NCI-H446 (cell line): ENCODE measurements around the gene ZNF679.
A peak's percentile ranks its signal among the peaks of the same experiment; 100 is the strongest.
"Not testable (repeated sequence)": the region's sequence is repeated elsewhere in the genome, so short reads cannot be mapped to it uniquely, and the experiment has no call there.

Experiments used
- DNase-seq, 2 experiments: peaks; one replicate each; lab custom pipeline; 2025; lab: John Stamatoyannopoulos, UW

Gene ZNF679

DNA sequence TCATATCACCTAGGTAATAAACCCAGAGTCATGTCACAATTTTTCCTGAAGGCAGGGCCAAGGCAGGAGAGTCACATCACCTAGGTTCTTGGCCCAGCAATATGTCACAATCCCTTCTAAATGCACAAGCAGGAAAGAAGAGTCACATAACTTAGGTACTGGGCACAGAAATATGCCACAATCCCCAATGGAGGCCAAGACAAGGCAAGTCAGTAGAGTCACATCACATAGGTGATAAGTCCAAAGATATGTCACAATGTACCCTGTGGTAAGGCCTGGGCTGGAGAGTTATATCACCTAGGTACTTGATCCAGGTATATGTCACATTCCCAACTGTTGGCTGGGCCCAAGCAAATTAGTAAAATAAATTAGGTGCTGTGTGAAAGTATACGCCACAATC, at the start of gene ZNF679:
Gene ZNF679 (plus strand): TSS at position 301 of the 400 bp plus-strand sequence. CDS start 20,644 bp downstream, outside the sequence.
- DNase-seq = not testable (repeated sequence)

DNA sequence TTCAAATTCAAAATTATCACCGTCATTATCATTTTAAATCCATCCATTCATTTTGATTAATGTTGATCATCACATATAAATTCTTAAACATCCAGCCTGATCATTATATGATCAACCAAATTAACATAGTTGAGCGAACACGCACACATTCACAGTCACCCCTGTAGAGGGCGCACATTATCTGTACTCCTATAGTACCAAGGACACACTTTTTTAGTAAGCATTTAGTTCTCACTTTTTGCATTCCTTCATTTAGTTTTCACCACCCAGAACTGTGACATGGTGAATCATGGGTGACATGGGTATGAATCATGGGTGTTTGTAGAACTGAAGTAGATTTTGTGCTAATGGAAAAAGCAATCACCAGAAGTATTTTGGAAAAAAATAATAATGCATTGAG, 47.3 kb upstream of the ZNF679 start:
- no peak for DNase-seq

DNA sequence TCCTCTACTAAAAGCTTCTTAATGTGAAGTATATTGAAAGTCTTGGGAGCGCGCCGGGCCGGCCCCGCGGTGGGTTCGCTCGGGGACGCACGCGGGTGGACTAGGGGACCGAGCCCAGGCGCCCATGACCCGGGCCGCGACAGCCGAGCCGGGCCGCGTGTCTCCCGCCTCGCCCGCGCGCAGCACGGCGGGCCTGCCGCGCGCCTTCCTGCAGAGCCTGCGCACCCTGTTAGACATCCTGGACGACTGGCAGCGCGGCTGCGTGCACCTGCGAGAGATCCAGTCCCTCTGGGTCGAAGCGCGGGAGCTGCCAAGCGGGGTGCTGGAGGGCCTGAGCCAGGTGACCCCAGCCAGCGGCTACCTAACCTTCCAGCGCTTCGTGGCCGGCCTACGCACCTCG, 46.7 kb upstream of the ZNF679 start:
- no peak for DNase-seq

DNA sequence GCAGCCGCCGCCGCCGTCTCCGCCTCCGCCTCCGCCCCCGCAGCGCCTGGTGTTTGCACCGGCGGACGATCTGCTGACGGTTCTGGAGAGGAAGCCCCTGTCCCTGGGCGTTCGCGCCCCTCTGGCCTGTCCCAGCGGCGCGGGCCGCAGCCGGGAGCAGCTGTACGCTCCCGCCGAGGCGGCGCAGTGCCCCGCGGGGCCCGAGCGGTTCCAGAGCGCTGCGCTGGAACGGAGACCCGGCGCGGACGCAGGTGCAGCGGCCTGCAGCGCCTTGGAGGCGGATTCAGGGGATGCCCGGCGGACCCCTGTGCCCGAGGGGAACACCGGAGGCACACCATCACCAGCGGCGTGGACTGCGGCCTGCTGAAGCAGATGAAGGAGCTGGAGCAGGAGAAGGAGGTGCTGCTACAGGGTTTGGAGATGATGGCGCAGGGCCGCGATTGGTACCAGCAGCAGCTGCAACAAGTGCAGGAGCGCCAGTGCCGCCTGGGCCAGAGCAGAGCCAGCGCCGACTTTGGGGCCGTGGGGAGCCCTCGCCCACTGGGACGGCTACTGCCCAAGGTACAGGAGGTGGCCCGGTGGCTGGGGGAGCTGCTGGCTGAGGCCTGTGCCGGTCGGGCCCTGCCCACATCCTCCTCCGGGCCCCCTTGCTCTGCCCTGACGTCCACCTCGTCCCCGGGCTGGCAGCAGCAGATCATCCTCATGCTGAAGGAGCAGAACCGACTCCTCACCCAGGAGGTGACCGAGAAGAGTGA, 46.1 kb upstream of the ZNF679 start:
- no peak for DNase-seq

DNA sequence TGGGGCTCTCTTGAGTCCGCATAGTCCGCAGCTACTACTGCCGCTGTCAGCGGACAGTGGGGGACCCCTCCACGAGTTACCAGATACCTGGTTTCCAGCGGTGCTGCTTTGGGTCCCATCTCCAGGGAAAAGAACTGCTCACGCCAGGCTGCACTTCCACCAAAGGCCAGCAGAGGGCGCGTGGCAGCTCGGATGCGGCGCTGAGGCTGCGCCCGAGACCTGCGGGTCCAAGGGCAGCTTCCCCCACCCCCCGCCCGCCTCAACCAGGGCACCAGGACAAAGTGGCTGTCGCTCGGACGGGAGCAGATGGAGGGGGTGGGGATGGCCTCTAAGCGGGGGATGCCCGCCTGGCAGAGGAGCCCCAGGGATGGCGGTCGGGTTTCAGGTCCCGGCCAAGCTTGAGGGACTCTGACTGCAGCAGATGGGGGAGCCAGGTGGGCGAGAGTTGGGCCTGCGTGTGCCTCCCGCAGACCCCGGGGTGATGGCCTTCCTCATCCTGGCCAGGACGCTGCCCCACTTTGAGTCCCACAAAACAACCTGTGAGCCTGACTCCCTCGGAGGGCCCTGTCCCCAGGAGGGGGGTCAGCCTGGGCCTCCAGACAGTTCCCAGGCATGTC, 45.0 kb upstream of the ZNF679 start:
- no peak for DNase-seq

DNA sequence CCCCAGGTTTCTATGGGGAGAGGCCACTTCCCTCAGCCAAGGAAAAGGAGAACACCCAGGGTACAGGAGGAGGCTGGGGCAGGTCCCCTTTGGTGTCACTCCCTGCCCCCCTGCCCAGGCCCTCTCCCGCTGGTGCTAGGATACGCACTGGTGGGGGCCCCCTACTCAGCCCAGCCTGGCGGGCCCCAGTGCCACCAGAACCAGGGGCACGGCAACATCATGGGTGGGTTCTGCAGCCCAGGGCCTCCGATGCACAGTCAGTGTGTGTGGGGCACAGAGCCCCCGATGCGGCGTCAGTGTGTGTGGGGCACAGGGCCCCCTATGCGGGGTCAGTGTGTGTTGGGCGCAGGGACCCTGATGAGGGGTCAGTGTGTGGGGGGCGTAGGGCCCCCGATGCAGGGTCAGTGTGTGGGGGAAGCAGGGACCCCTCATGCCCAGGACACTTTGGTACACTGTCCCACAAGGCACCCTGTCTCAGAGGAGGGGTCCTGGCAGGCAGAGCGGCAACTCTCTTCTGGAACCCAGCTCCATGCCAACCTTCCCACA, 44.4 kb upstream of the ZNF679 start:
- no peak for DNase-seq

DNA sequence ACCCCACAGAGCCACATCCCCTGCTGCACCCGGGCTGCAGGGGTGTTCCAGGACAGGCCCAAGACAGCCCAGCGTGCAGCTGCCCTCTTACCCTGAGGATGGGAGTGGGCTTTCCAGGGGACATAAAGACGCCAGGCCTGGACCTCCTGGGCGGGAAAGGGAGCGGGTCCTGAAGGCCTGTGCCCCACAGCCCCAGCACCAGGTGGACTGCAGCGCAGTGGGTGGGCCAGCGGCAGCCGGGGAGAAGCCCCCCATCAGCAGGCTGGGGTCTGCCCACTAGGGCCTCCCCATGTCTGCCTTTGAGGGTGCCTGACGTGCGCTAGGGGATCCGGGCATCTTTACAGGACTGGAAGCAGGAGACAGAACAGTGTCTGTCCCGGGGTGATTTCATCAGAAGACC, 43.9 kb upstream of the ZNF679 start:
- DNase-seq = no peak

DNA sequence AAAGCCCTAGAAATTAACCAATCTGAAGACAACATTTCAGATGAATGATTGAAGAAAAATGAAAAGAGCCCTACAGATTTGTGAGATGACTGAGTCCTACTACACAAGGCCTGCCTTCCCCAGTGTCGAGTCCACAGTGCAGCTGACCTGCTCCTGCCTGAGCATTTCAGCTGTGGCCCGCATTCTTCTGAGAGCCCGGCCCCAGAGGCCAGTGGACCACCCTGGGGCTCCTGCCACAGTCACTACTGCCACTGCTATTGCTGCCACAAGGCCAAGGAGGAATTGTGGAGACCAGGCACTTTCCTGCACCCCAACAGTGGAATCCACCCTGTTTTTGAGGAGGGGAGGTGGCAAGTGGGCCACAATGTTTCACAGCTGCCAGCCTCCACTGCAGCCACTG, 40.9 kb upstream of the ZNF679 start:
- DNase-seq = no peak

DNA sequence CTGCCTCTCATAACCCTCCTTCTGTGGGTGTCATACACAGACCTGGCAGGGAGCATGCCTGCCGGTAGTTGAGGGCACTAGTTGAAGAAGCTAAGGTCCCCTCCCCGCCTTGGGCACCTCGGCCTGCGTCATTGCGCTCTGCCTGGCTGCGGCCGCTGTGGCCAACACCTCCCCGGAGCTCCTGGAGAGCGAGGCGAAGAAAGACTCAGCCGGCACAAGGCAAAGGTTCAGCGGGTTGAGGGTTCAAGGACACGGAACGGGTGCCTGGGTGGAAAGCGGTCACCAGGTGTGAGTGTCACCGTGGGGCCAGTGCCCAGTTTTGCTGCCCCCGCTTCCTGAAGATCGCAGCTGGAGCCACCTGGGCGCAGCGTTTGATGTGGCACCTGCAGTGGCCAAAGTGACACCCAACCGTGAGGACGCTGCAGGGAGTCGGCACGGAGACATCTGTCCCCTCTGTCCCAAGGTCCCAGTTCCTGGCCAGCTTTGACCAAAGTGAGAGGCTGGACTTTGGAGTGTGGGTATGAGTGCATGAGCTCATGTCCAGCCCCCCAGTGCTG, 36.0 kb upstream of the ZNF679 start:
- DNase-seq = no peak

DNA sequence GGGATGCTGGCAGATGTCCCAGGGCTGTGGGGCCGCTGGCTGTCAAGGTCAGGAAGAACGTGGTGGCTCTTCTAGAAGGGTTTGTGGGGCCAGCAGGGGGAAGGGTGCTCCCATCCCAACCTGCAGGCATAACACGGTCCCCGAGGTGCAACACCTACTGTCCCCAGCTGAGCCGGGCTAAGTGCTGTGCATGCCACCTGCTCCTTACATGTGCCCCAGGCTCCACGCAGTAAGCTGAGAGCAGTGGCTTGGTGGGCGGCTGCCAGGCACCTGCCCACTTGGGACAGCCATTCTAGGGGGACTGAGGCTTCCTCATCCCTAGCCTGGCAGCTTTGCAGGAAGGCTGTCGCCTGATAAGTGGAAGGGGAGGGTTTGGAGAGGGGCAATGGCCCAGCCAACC, 35.5 kb upstream of the ZNF679 start:
- no peak for DNase-seq

DNA sequence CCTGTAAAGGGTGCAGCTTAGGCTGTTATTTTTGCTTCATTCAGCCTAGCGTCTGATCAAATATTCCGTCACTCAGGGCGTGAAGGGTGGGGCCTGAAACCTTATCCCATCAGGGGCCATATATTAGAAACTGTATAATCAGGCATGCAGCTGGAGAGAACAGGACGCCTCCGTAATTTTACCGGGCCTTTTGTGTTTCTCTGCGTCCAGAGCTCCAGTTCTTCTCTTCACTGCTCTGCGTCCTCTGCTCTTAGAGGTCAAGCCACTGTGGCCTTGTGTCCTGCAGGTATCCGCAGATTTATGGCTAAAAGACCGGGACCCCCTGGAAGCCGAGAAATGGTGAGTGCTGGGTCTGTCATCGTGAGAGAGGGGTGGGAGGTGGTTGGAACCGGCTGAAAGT, 21.4 kb upstream of the ZNF679 start, which contains the start of gene ZNF735:
Gene ZNF735 (plus strand): TSS at position 301 of the 400 bp plus-strand sequence. CDS start 0 bp downstream, at position 301.
- DNase-seq = no peak

DNA sequence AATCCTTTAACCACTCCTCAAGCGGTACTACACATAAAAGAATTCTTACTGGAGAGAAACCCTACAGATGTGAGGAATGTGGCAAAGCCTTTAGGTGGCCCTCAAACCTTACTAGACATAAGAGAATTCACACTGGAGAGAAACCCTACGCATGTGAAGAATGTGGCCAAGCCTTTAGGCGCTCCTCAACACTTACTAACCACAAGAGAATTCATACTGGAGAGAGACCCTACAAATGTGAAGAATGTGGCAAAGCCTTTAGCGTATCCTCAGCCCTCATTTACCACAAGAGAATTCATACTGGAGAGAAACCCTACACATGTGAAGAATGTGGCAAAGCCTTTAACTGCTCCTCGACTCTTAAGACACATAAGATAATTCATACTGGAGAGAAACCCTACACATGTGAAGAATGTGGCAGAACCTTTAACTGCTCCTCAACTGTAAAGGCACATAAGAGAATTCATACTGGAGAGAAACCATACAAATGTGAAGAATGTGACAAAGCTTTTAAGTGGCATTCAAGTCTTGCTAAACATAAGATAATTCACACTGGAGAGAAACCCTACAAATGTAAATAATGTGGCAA, 8.5 kb upstream of the ZNF679 start:
- not testable (repeated sequence) for DNase-seq

DNA sequence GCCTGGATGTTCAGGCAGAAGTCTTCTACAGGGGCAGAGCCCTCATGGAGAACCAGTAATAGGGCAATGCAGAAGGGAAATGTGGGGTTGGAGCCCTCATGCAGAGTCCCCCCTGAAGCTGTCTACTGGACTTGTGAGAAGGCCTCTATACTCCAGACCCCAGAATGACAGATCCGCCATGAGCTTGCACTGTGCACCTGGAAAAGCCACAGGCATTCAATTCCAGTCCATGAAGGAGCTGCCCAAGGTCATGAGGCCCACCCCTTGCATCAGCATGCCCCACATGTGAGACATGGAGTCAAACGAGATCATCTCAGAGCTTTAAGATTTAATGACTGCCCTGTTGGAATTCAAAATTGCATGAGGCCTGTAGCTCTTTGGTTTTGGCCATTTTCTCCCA, 4.9 kb upstream of the ZNF679 start:
- DNase-seq = no peak

DNA sequence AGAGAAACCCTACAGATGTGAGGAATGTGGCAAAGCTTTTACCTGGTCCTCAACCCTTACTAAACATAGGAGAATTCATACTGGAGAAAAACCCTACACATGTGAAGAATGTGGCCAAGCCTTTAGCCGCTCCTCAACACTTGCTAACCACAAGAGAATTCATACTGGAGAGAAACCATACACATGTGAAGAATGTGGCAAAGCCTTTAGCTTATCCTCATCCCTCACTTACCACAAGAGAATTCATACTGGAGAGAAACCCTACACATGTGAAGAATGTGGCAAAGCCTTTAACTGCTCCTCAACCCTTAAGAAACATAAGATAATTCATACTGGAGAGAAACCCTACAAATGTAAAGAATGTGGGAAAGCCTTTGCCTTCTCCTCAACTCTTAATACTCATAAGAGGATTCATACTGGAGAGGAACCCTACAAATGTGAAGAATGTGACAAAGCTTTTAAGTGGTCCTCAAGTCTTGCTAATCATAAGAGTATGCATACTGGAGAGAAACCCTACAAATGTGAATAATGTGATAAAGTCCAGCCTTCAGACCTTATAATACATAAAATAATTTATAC, 38.2 kb downstream of the ZNF679 start:
- DNase-seq = no peak

DNA sequence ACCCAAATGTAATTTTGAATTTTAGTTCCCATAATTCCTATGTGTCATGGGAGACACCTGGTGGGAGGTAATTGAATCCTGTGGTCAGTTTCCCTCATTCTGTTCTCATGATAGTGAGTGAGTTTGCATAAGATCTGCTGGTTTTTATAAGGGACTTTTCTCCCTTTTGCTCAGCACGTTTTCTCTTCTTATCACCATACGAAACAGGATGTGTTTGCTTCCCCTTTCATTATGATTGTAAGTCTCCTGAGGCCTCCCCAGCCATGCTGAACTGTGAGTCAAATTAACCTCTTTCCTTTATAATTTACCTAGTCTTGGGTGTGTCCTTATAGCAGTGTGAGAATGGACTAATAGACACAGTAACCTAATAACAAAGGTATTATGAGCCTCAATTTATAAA, 49.4 kb downstream of the ZNF679 start:
- DNase-seq = no peak

DNA sequence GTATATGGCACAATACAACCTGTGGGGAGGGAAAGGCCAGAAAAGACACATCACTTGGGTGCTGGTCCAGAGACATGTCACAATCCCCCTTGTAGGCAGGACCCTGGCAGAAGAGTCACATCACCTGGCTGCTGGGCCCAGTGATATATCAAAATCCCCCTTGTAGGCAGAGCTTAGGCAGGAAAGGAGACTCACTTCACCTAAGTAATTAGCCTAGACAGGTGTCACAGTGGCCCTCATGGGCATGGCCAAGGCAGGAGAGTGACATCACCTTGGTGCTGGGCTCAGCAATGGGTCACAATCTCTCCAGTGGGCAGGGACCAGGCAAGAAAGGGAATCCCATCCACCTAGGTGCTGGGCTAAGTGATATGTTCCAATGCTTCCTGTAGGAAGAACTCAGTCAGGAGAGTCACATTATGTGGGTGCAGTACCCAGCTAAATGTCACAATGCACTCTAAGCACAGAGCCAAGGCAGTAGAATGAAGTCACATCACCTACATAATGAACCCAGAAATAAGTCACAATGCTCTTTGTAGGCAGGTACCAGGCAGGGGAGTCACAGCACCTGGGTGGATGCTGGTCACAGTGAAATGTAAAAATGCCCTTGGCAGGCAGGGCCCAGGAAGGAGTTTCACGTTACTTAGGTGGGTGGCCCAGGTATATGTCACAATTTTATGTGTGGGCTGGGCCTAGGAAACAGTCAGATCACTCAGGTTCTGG, 66.6 kb downstream of the ZNF679 start:
- no peak for DNase-seq

DNA sequence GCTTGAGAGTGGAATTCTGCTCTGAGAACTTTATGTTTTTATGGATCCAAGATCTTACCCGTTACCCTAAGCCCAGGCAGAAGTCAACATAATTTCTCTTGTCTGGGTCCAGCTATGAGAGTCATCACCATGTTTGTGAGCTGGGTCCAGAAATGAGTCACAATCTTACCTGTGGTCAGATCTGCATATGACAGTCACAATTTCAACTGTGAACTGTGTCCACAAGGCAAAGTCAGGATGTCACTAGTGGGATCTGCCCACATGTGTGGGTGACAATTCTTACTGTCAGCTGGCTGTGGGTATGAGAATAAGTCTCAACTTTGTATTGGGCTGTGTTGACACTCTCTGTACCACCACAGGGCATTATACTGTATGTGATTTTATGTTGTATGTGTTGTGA, 69.1 kb downstream of the ZNF679 start:
- not testable (repeated sequence) for DNase-seq

DNA sequence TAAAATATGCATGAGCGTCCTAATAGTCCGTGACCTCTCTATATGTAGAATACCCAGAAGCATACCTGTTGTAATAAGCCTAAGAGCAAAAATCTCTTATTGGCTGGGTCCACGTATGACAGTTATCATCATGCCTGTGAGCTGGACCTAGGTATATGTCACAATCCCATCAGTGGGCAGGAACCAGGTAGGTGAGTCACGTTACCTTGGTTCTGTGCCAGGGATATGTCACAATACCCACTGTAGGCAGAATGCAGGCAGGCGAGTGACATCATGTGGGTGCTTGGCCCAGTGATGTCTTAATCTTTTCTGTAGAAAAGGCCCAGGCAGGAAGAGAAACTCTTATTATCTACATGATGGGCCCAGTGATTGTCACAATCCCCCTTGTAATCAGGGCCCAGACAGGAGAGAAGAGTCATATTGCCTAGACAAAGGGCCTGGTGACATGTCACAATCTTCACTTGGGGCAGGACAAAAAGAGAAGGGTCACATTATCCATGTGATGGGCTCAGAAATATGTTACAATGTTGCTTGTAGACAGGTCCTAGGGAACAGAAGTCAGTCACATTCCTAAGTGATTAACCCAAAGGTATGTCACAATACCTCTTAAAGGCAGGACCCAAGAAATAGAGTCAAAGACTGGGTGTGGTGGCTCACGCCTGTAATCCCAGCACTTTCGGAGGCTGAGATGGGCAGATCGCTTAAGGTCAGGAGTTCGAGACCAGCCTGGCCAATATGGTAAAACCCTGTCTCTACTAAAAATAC, 72.5 kb downstream of the ZNF679 start:
- no peak for DNase-seq

DNA sequence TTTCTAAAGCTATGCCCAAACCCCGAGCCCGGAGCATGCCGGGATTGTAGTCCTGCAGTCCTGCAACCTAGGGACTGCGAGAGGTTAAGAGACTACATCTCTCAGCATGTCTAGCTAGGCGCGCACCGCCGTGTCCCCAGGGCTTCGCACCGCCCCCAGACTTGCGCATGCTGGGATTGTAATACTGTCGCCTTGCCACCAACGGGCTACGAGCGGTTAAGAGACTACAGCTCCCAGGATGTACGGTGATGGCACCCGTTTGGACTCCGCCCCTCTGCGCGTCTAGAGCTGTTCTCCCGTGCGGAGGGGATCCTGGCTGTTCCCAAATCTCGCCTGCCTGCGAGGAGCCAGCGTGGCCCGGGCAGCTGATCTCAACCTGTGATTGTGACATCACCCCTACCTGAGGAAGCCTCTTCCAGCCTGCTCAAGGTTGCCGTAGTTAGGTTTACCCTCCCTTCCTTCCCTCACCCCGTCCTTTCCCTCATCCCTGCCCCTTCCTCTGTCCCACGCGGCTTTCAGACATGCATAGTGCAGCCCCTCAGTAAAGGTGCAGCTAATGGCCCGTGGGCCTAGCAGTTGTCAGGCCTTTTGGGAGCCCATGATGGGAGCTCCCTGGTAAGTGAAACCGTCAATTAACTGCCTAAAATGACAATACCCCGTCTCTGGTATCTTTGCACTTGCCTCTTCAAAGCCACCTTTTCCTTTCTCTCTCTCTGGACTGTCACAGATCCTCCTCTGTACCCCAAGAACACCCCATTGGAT, 79.2 kb downstream of the ZNF679 start:
- peak in 1 of 2 experiments; percentile 15 for DNase-seq

DNA sequence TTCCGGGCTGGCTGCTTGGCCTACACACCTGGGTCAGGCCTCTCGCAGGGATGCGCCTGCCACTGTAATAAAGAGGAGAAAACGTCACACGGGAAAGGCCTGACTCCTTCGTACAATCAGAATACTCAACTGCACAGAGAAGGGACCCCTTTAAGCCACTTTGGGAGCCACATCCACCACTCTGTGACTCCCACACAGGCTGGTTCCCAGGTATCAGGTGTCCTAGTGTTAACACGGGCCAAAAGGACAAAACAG, 79.7 kb downstream of the ZNF679 start:
- no peak for DNase-seq
